CD8-positive, alpha-beta memory T cell (primary cell): ENCODE measurements around the gene UFD1. TPM values are rescaled to one million over a fixed set of nuclear protein-coding genes. Genes with fewer than 3 reads are reported as not detected.

Experiments used
- CTCF ChIA-PET: fragments of 350-600 bp; sonication (Branson Sonifier 250); formaldehyde crosslinking; loops from one replicate; lab custom pipeline; 2021; ENCODE audit warnings: antibody characterized with exemption; lab: Charles Lee
- POLR2A ChIA-PET: fragments of 350-600 bp; sonication (Branson Sonifier 250); formaldehyde crosslinking; loops from one replicate; lab custom pipeline; 2021; ENCODE audit warnings: antibody characterized with exemption; lab: Charles Lee
- DNase-seq, 5 donors: peaks; one replicate each; pipeline versions ENCODE4 v3.0.0 to v3.0.0-alpha.2; 2020 to 2022; ENCODE audit warnings: mixed read lengths in 1 of 5
- H3K27ac ChIP-seq: one replicate; pipeline ENCODE4 v1.7.0; 2013; ENCODE audit warnings: low read depth, mild to moderate bottlenecking, low read length, moderate library complexity
- H3K27me3 ChIP-seq: 2 replicates; pipeline ENCODE4 v1.7.0; 2013; ENCODE audit warnings: low read length, mild to moderate bottlenecking; ENCODE audit not compliant: insufficient read depth, poor library complexity, severe bottlenecking
- H3K36me3 ChIP-seq: 2 replicates; pipeline ENCODE4 v1.7.0; 2013; ENCODE audit warnings: mild to moderate bottlenecking, low read length, moderate library complexity; ENCODE audit not compliant: insufficient read depth
- H3K4me1 ChIP-seq: 2 replicates; pipeline ENCODE4 v1.7.0; 2013; ENCODE audit warnings: mild to moderate bottlenecking, low read length, moderate library complexity; ENCODE audit not compliant: insufficient read depth
- H3K4me3 ChIP-seq: 2 replicates; pipeline ENCODE4 v1.7.0; 2013; ENCODE audit warnings: mild to moderate bottlenecking, low read length
- H3K9me3 ChIP-seq: 2 replicates; pipeline ENCODE4 v1.7.0; 2013; ENCODE audit warnings: mild to moderate bottlenecking, low read length
- H3K27ac Mint-ChIP-seq, 8 donors: one replicate each; pipeline ENCODE4 v1.8.0; 2020 to 2021; ENCODE audit warnings: mixed read lengths in 8 of 8, mild to moderate bottlenecking in 6 of 8, inconsistent platforms in 3 of 8, moderate library complexity in 3 of 8
- H3K27me3 Mint-ChIP-seq, 2 donors: one replicate each; pipeline ENCODE4 v1.8.0; 2020 to 2021; ENCODE audit warnings: mixed read lengths in 2 of 2, mild to moderate bottlenecking in 1 of 2, moderate library complexity in 1 of 2
- H3K36me3 Mint-ChIP-seq, 3 donors: one replicate each; pipeline ENCODE4 v1.8.0; 2020 to 2021; ENCODE audit warnings: mixed read lengths in 3 of 3, inconsistent platforms in 1 of 3, mild to moderate bottlenecking in 1 of 3
- H3K4me1 Mint-ChIP-seq, 3 donors: one replicate each; pipeline ENCODE4 v1.8.0; 2020 to 2021; ENCODE audit warnings: mixed read lengths in 3 of 3, inconsistent platforms in 1 of 3, mild to moderate bottlenecking in 1 of 3
- H3K4me3 Mint-ChIP-seq, 7 donors: one replicate each; pipeline ENCODE4 v1.8.0; 2020 to 2021; ENCODE audit warnings: mixed read lengths in 7 of 7, mild to moderate bottlenecking in 6 of 7, moderate library complexity in 4 of 7, inconsistent platforms in 2 of 7
- H3K9me3 Mint-ChIP-seq, 5 donors: one replicate each; pipeline ENCODE4 v1.8.0; 2020 to 2022; ENCODE audit warnings: mixed read lengths in 5 of 5, mild to moderate bottlenecking in 3 of 5, moderate library complexity in 2 of 5, inconsistent platforms in 1 of 5
- polyA plus RNA-seq: library from polyadenylated mRNA; unstranded; fragments of 300-500 nt; fragmentation: Illumina TruSeq; gene quantifications from one replicate; pipeline ENCODE4 v1.2.3, GENCODE V29; 2021
- total RNA-seq, 2 experiments: library from RNA; stranded (reverse); gene quantifications; one replicate each; pipeline ENCODE4 v1.2.3, GENCODE V29; 2021

UFD1 gene
- total and polyA plus RNA-seq, 3 experiments from 2014 or later = 82.7 to 88.8 (median 87.3) TPM

DNA sequence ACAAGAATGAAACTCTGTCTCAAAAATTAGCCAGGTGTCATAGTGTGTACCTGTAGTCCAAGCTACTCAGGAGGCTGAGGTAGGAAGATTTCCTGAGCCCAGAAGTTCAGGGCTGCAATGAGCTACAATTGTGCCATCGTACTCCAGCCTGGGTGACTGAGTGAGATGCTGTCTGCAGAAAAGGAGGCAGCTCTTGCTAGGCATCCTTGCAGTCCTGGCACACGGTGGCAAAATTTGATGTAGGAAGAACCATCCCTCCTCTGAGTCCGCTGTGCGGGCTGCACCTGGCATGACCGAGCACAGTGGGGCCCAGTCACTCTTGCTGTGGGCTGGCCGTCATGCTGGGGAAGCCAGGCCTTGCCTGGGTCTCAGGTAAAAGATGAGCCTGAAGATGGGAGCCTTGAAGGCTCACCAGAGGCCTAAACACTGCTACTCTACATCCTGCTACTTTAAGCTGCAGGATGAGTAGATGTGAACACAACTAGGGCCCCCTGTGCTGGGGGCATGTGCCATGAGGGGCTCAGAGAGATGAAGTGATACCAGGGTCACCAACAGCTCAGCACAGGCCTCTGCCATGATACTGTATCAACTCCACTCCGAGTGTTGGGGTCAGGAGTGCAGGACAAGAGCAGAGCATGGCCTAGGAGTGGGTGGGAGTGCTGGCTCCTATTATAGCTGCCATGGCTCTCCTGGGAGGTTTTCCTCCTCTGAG lies 19.3 kb upstream of the UFD1 start:
- no peak for DNase-seq
- ChIA-PET CTCF (no interaction called here), POLR2A (no interaction called here)
- Histone ChIP-seq H3K27me3 (no peaks in the 10 kb centered on the region), H3K4me1 (no peaks in the 10 kb centered on the region), H3K4me3 (no peak overlapping the region), H3K36me3 (no peaks in the 10 kb centered on the region), H3K9me3 (no peaks in the 10 kb centered on the region), H3K27ac (no peak overlapping the region)
- Mint-ChIP-seq H3K4me3 (no peak overlapping the region), H3K36me3 (no peaks in the 10 kb centered on the region), H3K9me3 (no peaks in the 10 kb centered on the region), H3K27ac (no peak overlapping the region), H3K4me1 (peaks cover 0 to 4% (median 0%) of the 10 kb centered on the region in 3 donors), H3K27me3 (no peaks in the 10 kb centered on the region)

DNA sequence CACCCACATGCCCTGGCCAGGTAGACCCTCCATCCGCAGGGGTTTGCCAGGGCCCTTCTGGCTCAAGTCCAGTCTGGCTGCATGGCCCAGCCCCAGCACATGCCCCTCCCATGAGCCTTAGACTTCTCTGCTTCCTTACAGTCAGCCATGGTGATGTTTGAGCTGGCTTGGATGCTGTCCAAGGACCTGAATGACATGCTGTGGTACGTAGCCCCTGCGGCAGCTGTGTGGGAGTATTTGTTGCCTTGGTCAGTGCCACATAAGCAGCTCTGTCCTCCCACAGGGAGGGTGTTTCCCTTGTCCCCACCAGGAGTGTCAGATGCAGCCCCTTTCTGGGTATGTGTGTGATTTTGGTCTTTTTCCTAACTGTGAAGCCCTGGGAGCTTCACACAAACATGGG lies 18.3 kb upstream of the UFD1 start:
- no peaks in the 10 kb centered on the region for H3K9me3 Mint-ChIP-seq
- H3K27me3 Mint-ChIP-seq = no peaks in the 10 kb centered on the region
- H3K27me3 ChIP-seq = no peaks in the 10 kb centered on the region
- no peaks in the 10 kb centered on the region for H3K9me3 ChIP-seq
- ChIA-PET CTCF (no interaction called here), POLR2A (no interaction called here)
- no peaks in the 10 kb centered on the region for H3K36me3 ChIP-seq
- no peak overlapping the region for H3K4me3 ChIP-seq
- no peaks in the 10 kb centered on the region for H3K4me1 ChIP-seq
- no peak overlapping the region for H3K27ac Mint-ChIP-seq
- H3K4me1 Mint-ChIP-seq = peaks cover 0 to 4% (median 0%) of the 10 kb centered on the region in 3 donors
- H3K36me3 Mint-ChIP-seq = no peaks in the 10 kb centered on the region
- no peak for DNase-seq
- H3K4me3 Mint-ChIP-seq = no peak overlapping the region
- H3K27ac ChIP-seq = no peak overlapping the region

- Mint-ChIP-seq H3K4me1 (peaks cover 0 to 4% (median 0%) of the 10 kb centered on the region in 3 donors), H3K36me3 (no peaks in the 10 kb centered on the region), H3K27me3 (no peaks in the 10 kb centered on the region), H3K9me3 (no peaks in the 10 kb centered on the region), H3K4me3 (no peak overlapping the region), H3K27ac (no peak overlapping the region)
- POLR2A ChIA-PET = no interaction called here
- Histone ChIP-seq H3K4me3 (no peak overlapping the region), H3K36me3 (no peaks in the 10 kb centered on the region), H3K27ac (no peak overlapping the region), H3K9me3 (no peaks in the 10 kb centered on the region), H3K27me3 (no peaks in the 10 kb centered on the region), H3K4me1 (no peaks in the 10 kb centered on the region)
- CTCF ChIA-PET = no interaction called here
- no peak for DNase-seq
Measured at GRCh38 chr22:19496324-19496630, 17.3 kb upstream of the UFD1 start.

DNA sequence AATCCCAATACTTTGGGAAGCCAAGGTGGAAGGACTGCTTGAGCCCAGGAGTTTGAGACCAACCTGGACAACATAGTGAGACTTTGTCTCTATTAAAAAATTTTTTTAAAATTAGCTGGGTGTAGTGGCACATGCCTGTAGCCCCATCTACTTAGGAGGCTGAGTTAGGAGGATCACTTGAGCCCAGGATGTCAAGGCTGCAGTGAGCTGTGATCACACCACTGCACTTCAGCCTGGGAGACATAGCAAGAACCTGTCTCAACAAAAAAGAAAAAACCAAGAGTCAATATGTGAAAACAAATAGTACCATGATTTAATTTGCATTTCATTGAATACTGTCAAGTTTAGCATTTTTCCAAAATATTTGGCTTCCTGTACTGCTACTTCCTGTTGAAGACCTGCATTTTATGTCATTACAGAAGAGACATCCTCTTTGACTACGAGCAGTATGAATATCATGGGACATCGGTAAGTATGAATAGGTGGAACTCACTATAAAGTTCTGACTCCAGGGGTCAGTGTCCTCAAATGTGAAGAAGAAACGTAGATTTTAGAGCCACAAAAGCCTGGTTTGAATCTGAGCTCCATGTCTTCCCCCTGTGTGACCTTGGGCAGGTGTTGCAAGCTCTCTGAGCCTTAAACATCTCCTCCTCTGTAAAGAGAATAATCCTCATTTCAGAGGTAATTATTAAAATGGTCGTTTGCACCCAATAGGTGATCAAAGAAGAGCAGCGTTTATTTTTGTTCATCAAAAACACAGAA lies 16.8 kb upstream of the UFD1 start:
- Mint-ChIP-seq H3K27ac (no peak overlapping the region), H3K36me3 (no peaks in the 10 kb centered on the region), H3K27me3 (no peaks in the 10 kb centered on the region), H3K4me3 (no peak overlapping the region), H3K9me3 (no peaks in the 10 kb centered on the region), H3K4me1 (peaks cover 0 to 4% (median 0%) of the 10 kb centered on the region in 3 donors)
- ChIA-PET CTCF (no interaction called here), POLR2A (no interaction called here)
- Histone ChIP-seq H3K27me3 (no peaks in the 10 kb centered on the region), H3K27ac (no peak overlapping the region), H3K9me3 (no peaks in the 10 kb centered on the region), H3K4me1 (no peaks in the 10 kb centered on the region), H3K36me3 (no peaks in the 10 kb centered on the region), H3K4me3 (no peak overlapping the region)
- peak in 1 of 5 donors; percentile 41 for DNase-seq

GRCh38 chr22:19494676-19495173 lies 15.7 kb upstream of the UFD1 start:
- Mint-ChIP-seq H3K9me3 (no peaks in the 10 kb centered on the region), H3K36me3 (no peaks in the 10 kb centered on the region), H3K27ac (no peak overlapping the region), H3K27me3 (no peaks in the 10 kb centered on the region), H3K4me3 (no peak overlapping the region), H3K4me1 (peaks cover 0 to 8% (median 0%) of the 10 kb centered on the region in 3 donors)
- no peak overlapping the region for H3K27ac ChIP-seq
- DNase-seq = no peak
- H3K4me1 ChIP-seq = no peaks in the 10 kb centered on the region
- POLR2A ChIA-PET = no interaction called here
- H3K4me3 ChIP-seq = no peak overlapping the region
- CTCF ChIA-PET = no interaction called here
- H3K36me3 ChIP-seq = no peaks in the 10 kb centered on the region
- no peaks in the 10 kb centered on the region for H3K9me3 ChIP-seq
- no peaks in the 10 kb centered on the region for H3K27me3 ChIP-seq

DNA sequence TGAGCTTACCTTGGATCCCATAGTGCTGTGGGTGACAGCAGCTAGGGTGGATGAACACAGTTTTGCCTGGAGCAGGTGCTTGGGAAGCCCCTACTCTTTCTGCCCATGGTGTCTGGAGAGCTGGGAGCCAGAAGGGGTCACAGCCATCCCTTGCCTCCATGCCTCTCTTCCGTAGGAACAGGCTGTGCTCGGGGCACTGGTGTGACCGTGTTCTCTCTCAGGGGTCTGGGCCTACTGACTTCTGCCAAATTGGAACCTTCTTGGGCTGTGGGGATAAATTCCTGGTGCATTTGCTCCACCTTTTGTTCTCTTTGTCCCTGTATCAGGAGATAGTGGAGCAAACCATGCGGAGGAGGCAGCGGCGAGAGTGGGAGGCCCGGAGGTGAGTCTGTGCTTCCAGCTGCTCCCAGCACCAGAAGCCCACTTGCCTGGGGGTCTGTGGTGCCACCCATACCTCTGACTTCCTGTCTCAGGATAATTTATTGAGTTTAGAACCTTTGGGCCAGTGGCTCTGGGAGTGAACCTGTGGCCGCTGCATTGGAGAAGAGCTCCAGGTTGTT lies 15.1 kb upstream of the UFD1 start:
- ChIA-PET POLR2A (no interaction called here), CTCF (no interaction called here)
- DNase-seq = no peak
- Histone ChIP-seq H3K27me3 (no peaks in the 10 kb centered on the region), H3K4me1 (no peaks in the 10 kb centered on the region), H3K27ac (no peak overlapping the region), H3K36me3 (no peaks in the 10 kb centered on the region), H3K9me3 (no peaks in the 10 kb centered on the region), H3K4me3 (no peak overlapping the region)
- Mint-ChIP-seq H3K4me3 (no peak overlapping the region), H3K27ac (peak overlapping the region in 1 of 8 donors; percentile 17), H3K4me1 (peaks cover 0 to 9% (median 0%) of the 10 kb centered on the region in 3 donors), H3K27me3 (no peaks in the 10 kb centered on the region), H3K9me3 (no peaks in the 10 kb centered on the region), H3K36me3 (no peaks in the 10 kb centered on the region)

GRCh38 chr22:19492504-19493174 lies 13.6 kb upstream of the UFD1 start:
- ChIA-PET CTCF (no interaction called here), POLR2A (no interaction called here)
- no peak overlapping the region for H3K4me3 Mint-ChIP-seq
- Histone ChIP-seq H3K9me3 (no peaks in the 10 kb centered on the region), H3K36me3 (no peaks in the 10 kb centered on the region), H3K27me3 (no peaks in the 10 kb centered on the region), H3K4me1 (no peaks in the 10 kb centered on the region), H3K27ac (no peak overlapping the region), H3K4me3 (no peak overlapping the region)
- no peaks in the 10 kb centered on the region for H3K9me3 Mint-ChIP-seq
- H3K4me1 Mint-ChIP-seq = peaks cover 0 to 9% (median 0%) of the 10 kb centered on the region in 3 donors
- no peaks in the 10 kb centered on the region for H3K27me3 Mint-ChIP-seq
- DNase-seq = no peak
- no peaks in the 10 kb centered on the region for H3K36me3 Mint-ChIP-seq
- peak overlapping the region in 1 of 8 donors; percentile 33 for H3K27ac Mint-ChIP-seq
